Panc1 (cell line): Measurements from ENCODE around the gene METTL27.

Experiments
- CTCF ChIP-seq: fragments of 450-650 bp; IDR thresholded peaks from 2 replicates; pipeline ENCODE4 v1.5.1; 2017; ENCODE audit warnings: mild to moderate bottlenecking
- POLR2AphosphoS5 ChIP-seq: IDR thresholded peaks from 2 replicates; pipeline ENCODE4 v1.6.1; 2012; ENCODE audit warnings: mild to moderate bottlenecking, low read depth, low read length, moderate library complexity
- TF ChIP-seq, protein P1 (sequence below), 2 experiments: IDR thresholded peaks; 2 replicates each; pipeline ENCODE4 v1.6.1; 2011 to 2012; ENCODE audit warnings: low read depth in 2 of 2, control low read depth in 1 of 2, low read length in 1 of 2, mild to moderate bottlenecking in 1 of 2, moderate library complexity in 1 of 2; ENCODE audit not compliant: insufficient read depth in 1 of 2

DNA sequence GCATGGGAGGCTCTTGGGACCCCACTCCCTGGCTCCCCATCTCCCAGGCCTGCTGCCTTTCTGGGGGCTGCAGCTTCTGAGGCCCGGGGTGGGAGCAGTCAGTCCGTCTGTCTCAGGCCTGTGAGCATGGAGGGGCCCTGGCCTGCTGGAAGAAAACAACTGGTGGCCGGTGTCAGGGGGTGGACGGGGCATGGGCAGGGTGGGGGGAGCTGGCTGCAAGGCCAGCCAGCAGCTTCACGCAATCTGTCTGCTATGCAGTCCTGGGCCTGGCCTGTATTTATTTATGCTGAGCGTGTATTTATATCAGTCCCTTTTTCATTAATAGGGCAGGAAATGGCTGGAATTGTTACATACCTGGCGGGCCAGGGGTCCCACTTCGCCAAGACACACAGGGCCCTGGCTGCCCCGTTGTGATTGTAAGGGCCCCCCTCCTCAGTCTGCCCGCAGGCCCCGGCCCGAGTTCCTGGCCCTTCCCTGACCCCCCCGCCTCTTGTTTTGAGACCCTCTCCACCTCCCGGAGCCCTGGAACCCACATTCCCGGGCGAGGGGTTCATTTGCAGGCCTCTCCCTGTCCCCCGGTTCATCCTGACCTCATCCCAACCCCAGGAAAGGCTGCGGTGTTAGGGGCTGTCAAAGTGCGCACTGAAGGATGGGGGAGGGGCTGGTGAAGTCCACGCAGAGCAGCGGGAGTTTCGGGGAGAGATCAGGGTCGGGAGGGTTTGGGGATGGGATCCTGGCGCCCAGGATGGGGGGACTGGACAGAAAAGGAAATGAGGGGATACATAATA lies 26.9 kb upstream of the METTL27 start:
- TF ChIP-seq CTCF (no peak), POLR2AphosphoS5 (no peak)
- TF ChIP-seq, protein P1, sequence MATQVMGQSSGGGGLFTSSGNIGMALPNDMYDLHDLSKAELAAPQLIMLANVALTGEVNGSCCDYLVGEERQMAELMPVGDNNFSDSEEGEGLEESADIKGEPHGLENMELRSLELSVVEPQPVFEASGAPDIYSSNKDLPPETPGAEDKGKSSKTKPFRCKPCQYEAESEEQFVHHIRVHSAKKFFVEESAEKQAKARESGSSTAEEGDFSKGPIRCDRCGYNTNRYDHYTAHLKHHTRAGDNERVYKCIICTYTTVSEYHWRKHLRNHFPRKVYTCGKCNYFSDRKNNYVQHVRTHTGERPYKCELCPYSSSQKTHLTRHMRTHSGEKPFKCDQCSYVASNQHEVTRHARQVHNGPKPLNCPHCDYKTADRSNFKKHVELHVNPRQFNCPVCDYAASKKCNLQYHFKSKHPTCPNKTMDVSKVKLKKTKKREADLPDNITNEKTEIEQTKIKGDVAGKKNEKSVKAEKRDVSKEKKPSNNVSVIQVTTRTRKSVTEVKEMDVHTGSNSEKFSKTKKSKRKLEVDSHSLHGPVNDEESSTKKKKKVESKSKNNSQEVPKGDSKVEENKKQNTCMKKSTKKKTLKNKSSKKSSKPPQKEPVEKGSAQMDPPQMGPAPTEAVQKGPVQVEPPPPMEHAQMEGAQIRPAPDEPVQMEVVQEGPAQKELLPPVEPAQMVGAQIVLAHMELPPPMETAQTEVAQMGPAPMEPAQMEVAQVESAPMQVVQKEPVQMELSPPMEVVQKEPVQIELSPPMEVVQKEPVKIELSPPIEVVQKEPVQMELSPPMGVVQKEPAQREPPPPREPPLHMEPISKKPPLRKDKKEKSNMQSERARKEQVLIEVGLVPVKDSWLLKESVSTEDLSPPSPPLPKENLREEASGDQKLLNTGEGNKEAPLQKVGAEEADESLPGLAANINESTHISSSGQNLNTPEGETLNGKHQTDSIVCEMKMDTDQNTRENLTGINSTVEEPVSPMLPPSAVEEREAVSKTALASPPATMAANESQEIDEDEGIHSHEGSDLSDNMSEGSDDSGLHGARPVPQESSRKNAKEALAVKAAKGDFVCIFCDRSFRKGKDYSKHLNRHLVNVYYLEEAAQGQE (IDR thresholded peaks at IDR 0.05; ENCODE audit: insufficient read depth in 1 of 2, low read depth in 2 of 2, low read length in 1 of 2): no peak
